Nephron progenitor cell (in vitro differentiated cells): ENCODE results near the gene P2RY2.
A peak's percentile ranks its signal among the peaks of the same experiment; 100 is the strongest.

Source experiments
- DNase-seq: peaks from one replicate; pipeline ENCODE4 v3.0.0; 2021
- H3K27ac Mint-ChIP-seq: 2 replicates; pipeline ENCODE4 v1.8.0; 2021; ENCODE audit warnings: mild to moderate bottlenecking, moderate library complexity, mixed read lengths
- H3K27me3 Mint-ChIP-seq: 2 replicates; pipeline ENCODE4 v1.8.0; 2021; ENCODE audit warnings: mild to moderate bottlenecking, low read depth, mixed read lengths; ENCODE audit not compliant: poor library complexity
- H3K36me3 Mint-ChIP-seq: 2 replicates; pipeline ENCODE4 v1.8.0; 2021; ENCODE audit warnings: low read depth, mixed read lengths
- H3K4me1 Mint-ChIP-seq: 2 replicates; pipeline ENCODE4 v1.8.0; 2021; ENCODE audit warnings: mixed read lengths
- H3K4me3 Mint-ChIP-seq: 2 replicates; pipeline ENCODE4 v1.8.0; 2021; ENCODE audit warnings: mild to moderate bottlenecking, moderate library complexity, mixed read lengths
- H3K9me3 Mint-ChIP-seq: 2 replicates; pipeline ENCODE4 v1.8.0; 2021; ENCODE audit warnings: mild to moderate bottlenecking, moderate library complexity, mixed read lengths
- TF ChIP-seq, protein P1 (sequence below): fragments of 200-600 bp; sonication (generic); IDR thresholded peaks from 2 replicates; pipeline ENCODE4 v1.5.0; 2021; ENCODE audit warnings: antibody characterized with exemption

P2RY2 gene

DNA sequence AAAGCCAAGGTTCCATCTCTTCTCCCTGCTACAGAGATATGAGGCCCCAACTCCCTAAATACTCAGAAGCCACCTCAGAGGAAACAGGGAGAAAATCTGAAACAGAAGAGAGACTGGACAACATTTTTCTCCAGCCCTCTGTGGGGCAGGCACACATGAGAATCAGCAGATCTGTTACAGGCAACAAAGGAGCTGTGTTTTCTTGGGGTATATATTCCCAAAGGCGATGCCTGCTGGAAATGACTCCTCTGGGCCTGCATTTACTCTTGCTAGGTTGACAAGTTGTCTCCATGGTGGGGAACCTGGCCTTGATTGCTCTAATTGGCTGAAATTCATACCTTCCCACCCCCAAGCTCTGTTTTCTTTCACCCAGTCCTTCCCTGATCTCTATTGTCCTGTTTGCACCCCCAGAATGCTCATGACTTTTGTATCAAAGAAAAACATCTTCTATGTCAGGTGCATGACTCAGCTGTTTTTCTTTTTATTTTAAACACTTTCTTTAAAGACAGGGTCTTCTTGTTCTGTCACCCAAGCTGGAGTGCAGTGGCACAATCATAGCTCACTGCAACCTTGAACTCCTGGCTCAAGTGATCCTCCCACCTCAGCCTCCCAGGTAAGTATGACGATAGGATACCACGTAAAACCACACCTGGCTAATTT is 30.6 kb downstream of the P2RY2 start:
- DNase-seq, result no peak
- no peaks in the 10 kb centered on the region for H3K9me3 Mint-ChIP-seq
- peaks cover 4% of the 10 kb centered on the region for H3K27me3 Mint-ChIP-seq
- TF ChIP-seq, protein P1, sequence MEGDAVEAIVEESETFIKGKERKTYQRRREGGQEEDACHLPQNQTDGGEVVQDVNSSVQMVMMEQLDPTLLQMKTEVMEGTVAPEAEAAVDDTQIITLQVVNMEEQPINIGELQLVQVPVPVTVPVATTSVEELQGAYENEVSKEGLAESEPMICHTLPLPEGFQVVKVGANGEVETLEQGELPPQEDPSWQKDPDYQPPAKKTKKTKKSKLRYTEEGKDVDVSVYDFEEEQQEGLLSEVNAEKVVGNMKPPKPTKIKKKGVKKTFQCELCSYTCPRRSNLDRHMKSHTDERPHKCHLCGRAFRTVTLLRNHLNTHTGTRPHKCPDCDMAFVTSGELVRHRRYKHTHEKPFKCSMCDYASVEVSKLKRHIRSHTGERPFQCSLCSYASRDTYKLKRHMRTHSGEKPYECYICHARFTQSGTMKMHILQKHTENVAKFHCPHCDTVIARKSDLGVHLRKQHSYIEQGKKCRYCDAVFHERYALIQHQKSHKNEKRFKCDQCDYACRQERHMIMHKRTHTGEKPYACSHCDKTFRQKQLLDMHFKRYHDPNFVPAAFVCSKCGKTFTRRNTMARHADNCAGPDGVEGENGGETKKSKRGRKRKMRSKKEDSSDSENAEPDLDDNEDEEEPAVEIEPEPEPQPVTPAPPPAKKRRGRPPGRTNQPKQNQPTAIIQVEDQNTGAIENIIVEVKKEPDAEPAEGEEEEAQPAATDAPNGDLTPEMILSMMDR, result no peak
- H3K27ac Mint-ChIP-seq, result no peak overlapping the region
- H3K4me3 Mint-ChIP-seq, result no peak overlapping the region
- no peaks in the 10 kb centered on the region for H3K36me3 Mint-ChIP-seq
- H3K4me1 Mint-ChIP-seq, result peaks cover 9% of the 10 kb centered on the region

DNA sequence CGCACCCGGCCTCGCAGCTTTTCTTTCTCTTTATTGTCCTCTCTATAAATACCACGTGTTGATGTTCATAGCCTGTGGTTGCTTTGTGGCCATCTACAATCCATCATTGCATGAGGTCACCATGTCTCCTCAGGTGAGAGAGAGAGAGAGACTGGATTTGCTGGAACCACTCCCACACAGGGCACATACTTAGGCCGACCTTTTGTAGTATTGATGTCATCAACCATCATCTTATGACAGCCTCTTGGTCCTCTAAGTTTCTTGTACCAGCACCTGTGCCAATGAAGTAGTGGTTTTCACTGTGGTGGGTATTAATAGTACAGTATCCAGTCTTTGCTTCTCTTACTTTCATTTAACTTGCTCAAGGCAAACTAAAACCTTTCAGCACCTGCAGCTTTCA is 31.2 kb downstream of the P2RY2 start:
- no peaks in the 10 kb centered on the region for H3K36me3 Mint-ChIP-seq
- H3K27me3 Mint-ChIP-seq, result peaks cover 4% of the 10 kb centered on the region
- TF ChIP-seq, protein P1, result no peak
- no peak overlapping the region for H3K27ac Mint-ChIP-seq
- no peak for DNase-seq
- peaks cover 9% of the 10 kb centered on the region for H3K4me1 Mint-ChIP-seq
- no peak overlapping the region for H3K4me3 Mint-ChIP-seq
- H3K9me3 Mint-ChIP-seq, result no peaks in the 10 kb centered on the region

- DNase-seq, result no peak
- Mint-ChIP-seq H3K4me3 (no peak overlapping the region), H3K9me3 (no peaks in the 10 kb centered on the region), H3K27me3 (peaks cover 4% of the 10 kb centered on the region), H3K27ac (no peak overlapping the region), H3K4me1 (peaks cover 1% of the 10 kb centered on the region), H3K36me3 (no peaks in the 10 kb centered on the region)
- TF ChIP-seq, protein P1, result no peak
Measured at GRCh38 chr11:73249853-73250783, 32.0 kb downstream of the P2RY2 start.

GRCh38 chr11:73252577-73253191 is 34.6 kb downstream of the P2RY2 start:
- Mint-ChIP-seq H3K4me3 (no peak overlapping the region), H3K9me3 (no peaks in the 10 kb centered on the region), H3K36me3 (no peaks in the 10 kb centered on the region), H3K4me1 (peaks cover 7% of the 10 kb centered on the region), H3K27me3 (no peaks in the 10 kb centered on the region), H3K27ac (no peak overlapping the region)
- TF ChIP-seq, protein P1, result no peak
- peak; percentile 1 for DNase-seq

- Mint-ChIP-seq H3K27me3 (peaks cover 7% of the 10 kb centered on the region), H3K36me3 (no peaks in the 10 kb centered on the region), H3K4me1 (peaks cover 29% of the 10 kb centered on the region), H3K9me3 (no peaks in the 10 kb centered on the region), H3K27ac (peak overlapping the region; percentile 97), H3K4me3 (peak overlapping the region; percentile 52)
- TF ChIP-seq, protein P1, result no peak
- peak; percentile 36 for DNase-seq
Measured at GRCh38 chr11:73257342-73258103, 39.4 kb downstream of the P2RY2 start.
